HUES48 (cell line): ENCODE measurements around the gene CPEB2.

ENCODE experiments used
- H3K27ac ChIP-seq: one replicate; pipeline ENCODE4 v1.7.0; 2013; ENCODE audit warnings: low read depth, low read length, inconsistent platforms
- H3K27me3 ChIP-seq: 2 replicates; pipeline ENCODE4 v1.6.1; 2013; ENCODE audit warnings: mild to moderate bottlenecking, low read length; ENCODE audit not compliant: control insufficient read depth, insufficient read depth
- H3K36me3 ChIP-seq: 2 replicates; pipeline ENCODE4 v1.6.1; 2013; ENCODE audit warnings: low read length; ENCODE audit not compliant: control insufficient read depth, insufficient read depth
- H3K4me1 ChIP-seq: 2 replicates; pipeline ENCODE4 v1.6.1; 2013; ENCODE audit warnings: mild to moderate bottlenecking, low read length; ENCODE audit not compliant: control insufficient read depth, insufficient read depth
- H3K4me3 ChIP-seq: 2 replicates; pipeline ENCODE4 v1.5.1; 2013; ENCODE audit warnings: mild to moderate bottlenecking, low read depth, low read length
- H3K9ac ChIP-seq: 2 replicates; pipeline ENCODE4 v1.6.1; 2013; ENCODE audit warnings: mild to moderate bottlenecking, low read depth, low read length, moderate library complexity
- H3K9me3 ChIP-seq: 2 replicates; pipeline ENCODE4 v1.6.1; 2013; ENCODE audit warnings: low read length; ENCODE audit not compliant: control insufficient read depth, insufficient read depth

Gene CPEB2

DNA sequence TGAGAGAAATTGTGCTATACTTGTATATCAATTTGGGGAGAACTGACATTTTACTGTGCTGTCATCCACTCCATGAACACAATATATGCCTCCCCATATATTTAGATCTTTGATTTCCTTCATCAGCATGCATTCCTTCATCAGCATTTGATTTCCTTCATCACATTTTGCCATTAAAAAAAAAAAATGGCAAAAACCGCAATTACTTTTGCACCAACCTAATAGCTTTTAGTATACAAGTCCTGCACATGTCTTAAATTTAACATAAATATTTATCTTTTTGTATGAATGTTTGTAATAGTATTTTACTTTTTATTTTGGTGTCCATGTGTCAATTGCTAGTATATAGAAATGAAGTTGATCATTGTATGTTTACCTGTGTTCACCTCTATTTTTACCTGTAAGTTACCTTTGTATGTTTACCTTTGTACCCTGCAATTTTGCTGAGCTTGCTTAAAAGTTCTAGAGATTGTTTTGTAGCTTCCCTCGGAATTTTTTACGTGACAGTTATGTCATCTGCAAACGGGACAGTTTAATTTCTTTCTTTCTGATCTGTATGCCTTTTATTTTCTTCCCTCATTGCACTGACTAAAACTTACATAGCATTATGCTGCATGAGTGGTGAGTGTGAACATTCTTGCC is 86.2 kb downstream of the CPEB2 start:
- Histone ChIP-seq H3K4me3 (no peak overlapping the region), H3K4me1 (peaks cover 7% of the 10 kb centered on the region; the same call in 1 of the 2 replicates), H3K9ac (no peak overlapping the region), H3K27me3 (no peaks in the 10 kb centered on the region), H3K36me3 (no peaks in the 10 kb centered on the region), H3K27ac (no peak overlapping the region), H3K9me3 (peaks cover 19% of the 10 kb centered on the region)

DNA sequence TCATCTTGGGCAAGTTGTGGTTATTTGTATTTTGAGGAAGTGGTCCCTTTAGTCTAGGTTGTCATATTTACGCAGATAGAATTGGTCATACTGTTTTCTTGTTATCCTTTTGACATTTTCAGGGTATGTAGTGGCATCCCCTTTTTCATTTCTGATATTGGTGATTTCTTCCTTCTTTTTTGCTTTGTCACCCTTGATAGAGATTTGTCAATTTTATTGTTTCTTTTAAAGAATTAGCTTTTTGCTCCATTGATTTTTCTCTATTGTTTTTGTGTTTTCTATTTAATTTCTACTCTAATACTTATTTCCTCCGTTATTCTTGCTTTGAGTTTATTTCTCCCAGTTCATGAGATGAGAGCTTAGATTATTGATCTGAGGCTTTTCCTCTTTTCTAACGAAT is 87.7 kb downstream of the CPEB2 start:
- H3K4me3 ChIP-seq = no peak overlapping the region

DNA sequence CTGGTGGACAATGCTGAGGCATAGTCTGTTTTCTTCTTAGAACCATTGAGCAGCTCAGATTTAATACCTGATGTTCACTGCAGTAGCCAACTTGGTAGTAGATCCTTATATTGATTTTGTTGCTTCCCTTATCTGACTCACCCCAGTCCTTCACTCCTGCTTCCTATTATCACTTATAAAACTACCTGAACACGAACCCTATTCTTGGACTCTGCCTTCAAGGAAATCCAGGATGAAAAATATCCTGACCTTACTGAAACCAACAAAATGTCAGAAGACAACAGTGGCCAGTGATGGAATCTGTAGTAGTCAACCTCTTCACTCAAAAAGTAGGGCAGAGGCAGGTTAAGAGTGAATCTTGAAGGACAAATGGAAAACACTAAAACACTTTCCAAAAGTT is 98.1 kb downstream of the CPEB2 start:
- Histone ChIP-seq H3K9me3 (no peaks in the 10 kb centered on the region), H3K4me3 (no peak overlapping the region), H3K36me3 (no peaks in the 10 kb centered on the region), H3K9ac (no peak overlapping the region), H3K27ac (no peak overlapping the region), H3K27me3 (no peaks in the 10 kb centered on the region), H3K4me1 (no peaks in the 10 kb centered on the region)

More for the DNA sequence above, 87.7 kb downstream of the CPEB2 start:
- H3K36me3 ChIP-seq = no peaks in the 10 kb centered on the region
- no peak overlapping the region for H3K9ac ChIP-seq
- H3K9me3 ChIP-seq = peaks cover 19% of the 10 kb centered on the region
- no peak overlapping the region for H3K27ac ChIP-seq
- H3K27me3 ChIP-seq = no peaks in the 10 kb centered on the region
- H3K4me1 ChIP-seq = peaks cover 7% of the 10 kb centered on the region; the same call in 1 of the 2 replicates

DNA sequence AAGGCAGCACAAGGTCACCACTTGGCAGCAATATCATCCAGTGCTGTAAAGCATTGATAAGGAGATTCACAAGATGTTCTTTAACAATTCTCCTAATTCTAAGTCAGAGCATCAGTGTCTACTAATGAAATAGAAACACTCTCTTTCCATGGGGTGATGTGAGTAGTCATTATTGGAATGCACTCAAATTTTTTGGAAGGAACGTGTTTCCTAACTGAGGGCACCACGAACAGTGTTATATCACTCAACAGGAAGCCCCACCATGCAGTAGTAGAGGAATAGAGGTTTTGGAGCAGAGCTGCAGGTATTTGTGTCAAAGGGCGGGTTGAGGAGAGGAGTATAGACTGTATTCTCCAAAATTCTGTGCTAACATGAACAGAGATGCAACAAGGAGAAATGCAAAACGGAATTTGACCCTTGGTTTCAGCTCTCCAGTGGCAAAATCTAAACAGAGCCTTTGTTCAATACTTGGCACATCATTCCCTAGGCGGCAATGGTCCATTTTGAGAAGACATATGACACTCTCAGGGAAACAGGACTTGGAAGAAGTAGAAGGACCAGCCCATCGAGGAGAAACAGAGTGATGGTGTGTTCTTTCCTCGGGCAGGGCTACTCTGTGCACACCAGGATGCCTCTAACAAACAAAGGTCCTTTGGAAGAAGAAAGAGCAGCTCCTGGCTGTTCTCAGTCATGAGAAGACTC is 98.9 kb downstream of the CPEB2 start:
- Histone ChIP-seq H3K9ac (no peak overlapping the region), H3K4me3 (no peak overlapping the region), H3K27ac (no peak overlapping the region)

DNA sequence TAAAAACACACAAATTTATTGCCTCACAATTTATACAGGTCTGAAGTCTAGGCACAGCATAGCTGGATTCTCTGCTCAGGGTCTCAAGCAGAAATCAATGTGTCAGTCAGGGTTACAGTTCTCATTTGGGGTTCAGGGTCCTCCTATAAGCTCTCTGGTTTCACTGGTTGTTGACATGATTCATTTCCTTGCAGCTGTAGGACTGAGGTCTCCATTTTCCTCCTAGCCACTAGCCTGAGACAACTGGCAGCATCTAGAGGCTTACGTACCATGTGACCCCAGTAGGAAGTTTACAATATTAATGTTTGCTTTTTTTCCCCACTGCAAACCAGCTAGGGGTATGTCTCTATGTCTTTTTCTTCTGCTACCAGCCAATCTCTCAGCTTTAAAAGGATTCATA is 102.5 kb downstream of the CPEB2 start:
- no peaks in the 10 kb centered on the region for H3K27me3 ChIP-seq
- no peaks in the 10 kb centered on the region for H3K36me3 ChIP-seq
- no peak overlapping the region for H3K27ac ChIP-seq
- no peaks in the 10 kb centered on the region for H3K9me3 ChIP-seq
- H3K9ac ChIP-seq = no peak overlapping the region
- no peaks in the 10 kb centered on the region for H3K4me1 ChIP-seq
- H3K4me3 ChIP-seq = no peak overlapping the region

More for the DNA sequence above, 98.9 kb downstream of the CPEB2 start:
- Histone ChIP-seq H3K4me1 (no peaks in the 10 kb centered on the region), H3K27me3 (no peaks in the 10 kb centered on the region), H3K9me3 (no peaks in the 10 kb centered on the region), H3K36me3 (no peaks in the 10 kb centered on the region)

DNA sequence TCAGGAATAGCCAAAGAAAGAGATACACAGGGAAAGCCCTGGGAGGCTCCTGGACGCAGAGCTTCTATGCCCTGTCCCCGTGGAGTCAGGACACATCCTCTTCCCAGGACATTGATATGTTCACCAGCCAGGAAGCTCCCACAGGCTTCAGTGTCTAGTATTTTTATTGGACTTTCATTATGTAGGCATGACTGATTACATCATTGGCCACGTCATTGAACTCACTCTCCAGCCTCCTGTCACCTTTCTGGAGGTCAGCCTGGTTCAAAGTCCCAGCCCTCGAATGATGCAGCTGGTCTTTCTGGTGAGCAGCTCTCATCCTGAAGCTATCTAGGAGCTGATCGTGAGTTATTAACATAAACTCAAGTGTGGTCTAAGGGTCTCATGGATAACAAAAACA is 104.1 kb downstream of the CPEB2 start:
- H3K36me3 ChIP-seq = no peaks in the 10 kb centered on the region
- no peaks in the 10 kb centered on the region for H3K4me1 ChIP-seq
- H3K4me3 ChIP-seq = no peak overlapping the region
- H3K9me3 ChIP-seq = no peaks in the 10 kb centered on the region
- H3K27me3 ChIP-seq = no peaks in the 10 kb centered on the region
- no peak overlapping the region for H3K9ac ChIP-seq
- H3K27ac ChIP-seq = no peak overlapping the region

DNA sequence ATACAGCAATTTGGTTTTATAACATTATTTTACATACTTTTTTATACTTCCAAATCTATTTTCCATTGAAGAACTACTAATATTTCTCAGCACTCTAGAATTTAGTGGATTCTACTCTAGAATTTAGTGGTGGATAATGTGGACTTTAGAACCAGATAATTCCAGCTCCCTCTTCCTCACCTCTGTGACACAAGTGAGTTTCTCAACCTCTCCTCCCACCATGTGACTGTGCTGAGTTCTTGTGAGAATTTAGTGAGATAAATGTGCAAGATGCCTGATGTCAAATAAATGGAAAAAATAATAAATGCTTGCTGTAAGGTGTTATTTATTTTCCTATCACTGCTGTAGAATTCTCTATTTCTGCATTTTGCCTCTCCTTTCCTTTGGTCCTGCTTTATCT is 107.3 kb downstream of the CPEB2 start:
- H3K4me1 ChIP-seq = no peaks in the 10 kb centered on the region
- H3K9ac ChIP-seq = no peak overlapping the region
- H3K36me3 ChIP-seq = no peaks in the 10 kb centered on the region
- H3K27ac ChIP-seq = no peak overlapping the region
- no peaks in the 10 kb centered on the region for H3K27me3 ChIP-seq
- no peaks in the 10 kb centered on the region for H3K9me3 ChIP-seq
- H3K4me3 ChIP-seq = no peak overlapping the region

DNA sequence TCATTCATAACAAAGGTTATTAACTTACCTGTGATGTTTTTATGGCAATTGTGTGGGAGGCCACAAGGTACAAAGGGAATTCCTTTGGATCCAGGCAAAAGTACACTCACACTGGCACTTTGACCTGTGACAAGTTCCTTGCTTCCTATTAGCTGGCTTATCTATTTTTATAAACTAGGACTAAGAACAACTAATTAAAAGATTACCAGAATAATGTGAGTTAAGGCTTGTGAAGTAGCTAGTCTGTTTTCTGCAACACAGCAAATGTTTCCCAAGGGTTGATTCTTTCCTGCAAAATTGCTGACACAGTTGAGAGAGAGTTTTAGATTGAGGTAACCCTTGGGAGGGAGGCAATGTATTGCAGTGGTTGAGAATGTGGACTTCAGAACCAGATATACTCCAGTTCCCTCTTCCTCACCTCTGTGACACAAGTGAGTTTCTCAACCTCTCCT is 107.9 kb downstream of the CPEB2 start:
- Histone ChIP-seq H3K36me3 (no peaks in the 10 kb centered on the region), H3K9ac (no peak overlapping the region), H3K27ac (no peak overlapping the region), H3K9me3 (no peaks in the 10 kb centered on the region), H3K27me3 (no peaks in the 10 kb centered on the region), H3K4me1 (no peaks in the 10 kb centered on the region), H3K4me3 (no peak overlapping the region)

DNA sequence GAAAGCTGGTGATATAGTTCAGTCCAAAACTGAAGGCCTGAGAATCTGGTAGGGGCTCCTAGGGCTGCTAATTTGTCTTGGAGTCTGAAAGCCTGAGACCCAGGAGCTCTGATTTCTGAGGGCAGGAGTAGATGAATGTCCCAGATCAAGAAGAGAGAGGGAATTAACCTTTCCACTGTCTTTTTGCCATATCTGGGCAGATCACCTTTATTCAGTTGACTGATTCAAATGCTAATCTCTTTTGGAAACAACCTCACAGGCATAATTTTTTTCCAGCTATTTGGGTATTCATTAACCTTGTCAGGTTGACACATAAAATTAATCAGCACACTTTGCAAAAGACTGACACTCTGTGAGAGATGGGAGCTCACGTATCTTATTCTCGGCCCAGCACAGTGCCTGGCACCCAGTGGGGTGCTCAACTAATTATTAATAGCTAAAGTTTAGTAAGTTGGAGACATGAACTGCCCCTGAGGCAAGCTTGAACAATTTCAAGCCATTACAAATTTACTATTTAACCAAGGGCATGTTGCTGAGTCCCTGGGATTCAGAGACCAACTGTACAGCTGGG is 114.3 kb downstream of the CPEB2 start:
- Histone ChIP-seq H3K27me3 (no peaks in the 10 kb centered on the region), H3K27ac (no peak overlapping the region), H3K4me1 (no peaks in the 10 kb centered on the region), H3K9ac (no peak overlapping the region), H3K9me3 (peaks cover 6% of the 10 kb centered on the region; the same call in 1 of the 2 replicates), H3K4me3 (no peak overlapping the region), H3K36me3 (no peaks in the 10 kb centered on the region)

DNA sequence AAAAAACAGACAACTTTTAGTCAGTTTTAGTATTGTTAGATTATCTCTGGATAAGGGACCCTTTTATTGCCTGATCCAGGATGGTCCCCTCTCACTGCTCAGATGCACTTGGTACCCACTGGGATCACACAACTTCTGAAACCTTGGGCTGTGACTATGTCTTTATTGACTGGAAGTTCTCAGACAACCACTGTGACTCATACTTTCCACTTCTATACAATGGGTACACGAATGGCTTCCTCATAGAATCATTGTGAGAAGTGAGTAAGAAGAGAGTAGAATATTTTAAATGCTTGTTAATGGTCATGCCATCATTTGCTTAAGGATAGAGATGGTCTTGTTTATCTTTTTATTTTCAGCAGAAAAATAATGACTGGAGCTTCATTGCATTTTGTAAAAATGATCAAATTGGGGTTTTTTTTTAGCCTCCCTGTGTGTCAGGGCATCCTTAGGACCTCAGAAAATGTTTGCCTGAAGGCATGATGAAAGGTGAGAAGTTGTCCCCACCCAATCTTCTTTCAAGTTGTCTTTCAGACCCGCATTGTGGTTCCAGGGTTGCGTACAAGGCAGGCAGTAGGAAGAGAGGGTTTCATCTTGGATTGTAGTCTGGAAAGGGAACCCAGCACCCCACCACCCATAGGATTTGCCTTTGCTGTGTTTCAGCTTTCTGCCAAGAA is 115.1 kb downstream of the CPEB2 start:
- Histone ChIP-seq H3K36me3 (no peaks in the 10 kb centered on the region), H3K27ac (no peak overlapping the region), H3K9me3 (peaks cover 7% of the 10 kb centered on the region; the same call in 1 of the 2 replicates), H3K4me1 (no peaks in the 10 kb centered on the region), H3K27me3 (no peaks in the 10 kb centered on the region), H3K9ac (no peak overlapping the region), H3K4me3 (no peak overlapping the region)

DNA sequence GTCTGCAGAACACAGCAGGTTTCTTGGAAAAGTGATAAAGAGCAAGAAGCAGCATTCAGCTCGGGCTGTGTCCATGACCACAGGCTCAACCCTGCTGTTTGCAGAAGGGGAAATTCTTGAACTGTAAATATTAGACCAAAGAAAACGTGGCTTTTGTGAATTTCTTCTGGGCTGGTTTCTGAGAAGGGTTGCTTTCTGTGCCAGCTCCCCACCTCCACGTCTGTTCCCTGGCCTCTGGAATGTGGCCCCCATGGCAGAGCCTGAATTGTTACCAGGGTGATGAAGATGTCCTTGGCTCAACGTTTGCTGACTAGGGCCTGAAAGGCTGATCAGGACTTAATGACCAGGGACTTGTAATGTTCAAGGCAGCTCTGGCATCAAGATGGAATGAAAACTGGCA is 116.0 kb downstream of the CPEB2 start:
- Histone ChIP-seq H3K9ac (no peak overlapping the region), H3K9me3 (peaks cover 7% of the 10 kb centered on the region; the same call in 1 of the 2 replicates), H3K27ac (no peak overlapping the region), H3K4me3 (no peak overlapping the region), H3K4me1 (no peaks in the 10 kb centered on the region), H3K27me3 (no peaks in the 10 kb centered on the region), H3K36me3 (no peaks in the 10 kb centered on the region)
